ENCODE data around the gene INTS4.

DNA sequence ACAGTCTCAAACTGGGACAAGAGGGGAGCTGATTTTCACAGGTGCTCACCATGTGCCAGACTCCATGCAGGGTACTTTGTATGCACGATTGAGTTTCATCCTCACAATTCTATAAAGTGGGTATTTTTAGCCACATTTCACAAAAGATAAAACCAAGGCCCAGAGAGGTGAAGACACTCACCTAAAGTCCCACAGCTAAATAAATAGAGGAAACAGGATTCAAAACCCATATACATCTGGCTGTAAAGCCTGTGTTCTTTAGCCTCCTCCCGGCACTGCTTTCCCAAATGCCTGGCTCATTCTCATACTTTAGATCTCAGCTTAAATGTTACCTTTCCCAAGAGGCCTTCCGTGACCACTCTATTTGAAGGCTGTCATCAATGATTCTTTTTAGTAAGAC, 41.8 kb upstream of the INTS4 start:
- no peak for TF ChIP-seq POLR2AphosphoS5 (IDR thresholded peaks at IDR 0.05)
- TF ChIP-seq, protein P1, sequence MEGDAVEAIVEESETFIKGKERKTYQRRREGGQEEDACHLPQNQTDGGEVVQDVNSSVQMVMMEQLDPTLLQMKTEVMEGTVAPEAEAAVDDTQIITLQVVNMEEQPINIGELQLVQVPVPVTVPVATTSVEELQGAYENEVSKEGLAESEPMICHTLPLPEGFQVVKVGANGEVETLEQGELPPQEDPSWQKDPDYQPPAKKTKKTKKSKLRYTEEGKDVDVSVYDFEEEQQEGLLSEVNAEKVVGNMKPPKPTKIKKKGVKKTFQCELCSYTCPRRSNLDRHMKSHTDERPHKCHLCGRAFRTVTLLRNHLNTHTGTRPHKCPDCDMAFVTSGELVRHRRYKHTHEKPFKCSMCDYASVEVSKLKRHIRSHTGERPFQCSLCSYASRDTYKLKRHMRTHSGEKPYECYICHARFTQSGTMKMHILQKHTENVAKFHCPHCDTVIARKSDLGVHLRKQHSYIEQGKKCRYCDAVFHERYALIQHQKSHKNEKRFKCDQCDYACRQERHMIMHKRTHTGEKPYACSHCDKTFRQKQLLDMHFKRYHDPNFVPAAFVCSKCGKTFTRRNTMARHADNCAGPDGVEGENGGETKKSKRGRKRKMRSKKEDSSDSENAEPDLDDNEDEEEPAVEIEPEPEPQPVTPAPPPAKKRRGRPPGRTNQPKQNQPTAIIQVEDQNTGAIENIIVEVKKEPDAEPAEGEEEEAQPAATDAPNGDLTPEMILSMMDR (IDR thresholded peaks at IDR 0.05) = no peak
